ENCODE measurements around the gene HEY2. TPM values are rescaled to one million over a fixed set of nuclear protein-coding genes. Genes with fewer than 3 reads are reported as not detected.
"Not testable (repeated sequence)": the region's sequence is repeated elsewhere in the genome, so short reads cannot be mapped to it uniquely, and the experiment has no call there.

HEY2 gene
- total RNA-seq, 1 experiment from 2014 or later = 0.66 TPM

GRCh38 chr6:125802383-125802782, 53.0 kb downstream of the HEY2 start:
- Histone ChIP-seq H3K9me3 (replicated peaks) (no peaks in the 10 kb centered on the region), H3K36me3 (no peaks in the 10 kb centered on the region), H3K4me1 (replicated peaks) (peaks cover 16% of the 10 kb centered on the region), H3K27ac (no peak overlapping the region), H3K27me3 (replicated peaks) (no peaks in the 10 kb centered on the region), H3K4me3 (no peak overlapping the region)
- no peak for DNase-seq (ENCODE audit: low read depth in 1 of 2, low spot score in 2 of 2)

GRCh38 chr6:125802943-125803377, 53.5 kb downstream of the HEY2 start:
- Histone ChIP-seq H3K36me3 (no peaks in the 10 kb centered on the region), H3K27ac (no peak overlapping the region), H3K4me1 (replicated peaks) (peaks cover 16% of the 10 kb centered on the region), H3K27me3 (replicated peaks) (no peaks in the 10 kb centered on the region), H3K9me3 (replicated peaks) (no peaks in the 10 kb centered on the region), H3K4me3 (no peak overlapping the region)
- DNase-seq (ENCODE audit: low read depth in 1 of 2, low spot score in 2 of 2) = peak in 1 of 2 experiments; percentile 26

- no peak for DNase-seq (ENCODE audit: low read depth in 1 of 2, low spot score in 2 of 2)
- Histone ChIP-seq H3K4me3 (no peak overlapping the region), H3K27ac (no peak overlapping the region), H3K9me3 (replicated peaks) (no peaks in the 10 kb centered on the region), H3K4me1 (replicated peaks) (peaks cover 12% of the 10 kb centered on the region), H3K27me3 (replicated peaks) (no peaks in the 10 kb centered on the region), H3K36me3 (no peaks in the 10 kb centered on the region)
These were observed 54.8 kb downstream of the HEY2 start for GRCh38 chr6:125804264-125804663.

- H3K36me3 ChIP-seq; DNase-seq (ENCODE audit: low read depth in 1 of 2, low spot score in 2 of 2); H3K27me3 ChIP-seq (replicated peaks); H3K9me3 ChIP-seq (replicated peaks); H3K4me1 ChIP-seq (replicated peaks); H3K27ac ChIP-seq; H3K4me3 ChIP-seq: not testable (repeated sequence)
These were observed 55.5 kb downstream of the HEY2 start for GRCh38 chr6:125804866-125805425.

GRCh38 chr6:125806813-125807212, 57.4 kb downstream of the HEY2 start:
- Histone ChIP-seq H3K9me3 (replicated peaks) (no peaks in the 10 kb centered on the region), H3K4me1 (replicated peaks) (peaks cover 13% of the 10 kb centered on the region), H3K27ac (no peak overlapping the region), H3K36me3 (no peaks in the 10 kb centered on the region), H3K27me3 (replicated peaks) (no peaks in the 10 kb centered on the region), H3K4me3 (no peak overlapping the region)
- no peak for DNase-seq (ENCODE audit: low read depth in 1 of 2, low spot score in 2 of 2)

- DNase-seq (ENCODE audit: low read depth in 1 of 2, low spot score in 2 of 2) = no peak
- H3K9me3 ChIP-seq (replicated peaks) = no peaks in the 10 kb centered on the region
These were observed 57.9 kb downstream of the HEY2 start for GRCh38 chr6:125807293-125807692.

GRCh38 chr6:125808060-125808459, 58.6 kb downstream of the HEY2 start:
- Histone ChIP-seq H3K36me3 (no peaks in the 10 kb centered on the region), H3K4me1 (replicated peaks) (peaks cover 19% of the 10 kb centered on the region), H3K27me3 (replicated peaks) (no peaks in the 10 kb centered on the region), H3K27ac (no peak overlapping the region), H3K4me3 (no peak overlapping the region), H3K9me3 (replicated peaks) (no peaks in the 10 kb centered on the region)
- no peak for DNase-seq (ENCODE audit: low read depth in 1 of 2, low spot score in 2 of 2)

More at GRCh38 chr6:125807293-125807692, 57.9 kb downstream of the HEY2 start:
- no peak overlapping the region for H3K4me3 ChIP-seq
- H3K27me3 ChIP-seq (replicated peaks) = no peaks in the 10 kb centered on the region
- no peaks in the 10 kb centered on the region for H3K36me3 ChIP-seq
- H3K27ac ChIP-seq = no peak overlapping the region
- H3K4me1 ChIP-seq (replicated peaks) = peaks cover 17% of the 10 kb centered on the region

GRCh38 chr6:125808591-125808990, 59.2 kb downstream of the HEY2 start:
- Histone ChIP-seq H3K4me1 (replicated peaks) (peaks cover 19% of the 10 kb centered on the region), H3K27me3 (replicated peaks) (no peaks in the 10 kb centered on the region), H3K9me3 (replicated peaks) (no peaks in the 10 kb centered on the region), H3K36me3 (no peaks in the 10 kb centered on the region), H3K27ac (no peak overlapping the region), H3K4me3 (no peak overlapping the region)
- DNase-seq (ENCODE audit: low read depth in 1 of 2, low spot score in 2 of 2) = no peak

GRCh38 chr6:125809570-125810170, 60.2 kb downstream of the HEY2 start:
- Histone ChIP-seq H3K4me1 (replicated peaks) (peaks cover 25% of the 10 kb centered on the region), H3K4me3 (no peak overlapping the region), H3K27me3 (replicated peaks) (no peaks in the 10 kb centered on the region), H3K36me3 (no peaks in the 10 kb centered on the region), H3K27ac (no peak overlapping the region), H3K9me3 (replicated peaks) (no peaks in the 10 kb centered on the region)
- DNase-seq (ENCODE audit: low read depth in 1 of 2, low spot score in 2 of 2) = no peak

GRCh38 chr6:125810445-125810844, 61.0 kb downstream of the HEY2 start:
- DNase-seq (ENCODE audit: low read depth in 1 of 2, low spot score in 2 of 2) = no peak
- H3K4me3 ChIP-seq = no peak overlapping the region
- no peaks in the 10 kb centered on the region for H3K36me3 ChIP-seq
- no peaks in the 10 kb centered on the region for H3K27me3 ChIP-seq (replicated peaks)
- H3K9me3 ChIP-seq (replicated peaks) = no peaks in the 10 kb centered on the region
- peaks cover 33% of the 10 kb centered on the region for H3K4me1 ChIP-seq (replicated peaks)
- H3K27ac ChIP-seq = no peak overlapping the region

Other genes starting within 250 kb of the HEY2 start
- gene NCOA7, start 41.3 kb downstream of the HEY2 start, total RNA-seq (2014; rRNA removed; shearing (Covaris generic)) = 4.4 and 8.5 TPM in 2 replicates
- 16.9 and 26.2 TPM in 2 replicates for gene HINT3, start 207.1 kb downstream of the HEY2 start, total RNA-seq (2014; rRNA removed; shearing (Covaris generic))
- gene TRMT11, start 236.9 kb downstream of the HEY2 start, total RNA-seq (2014; rRNA removed; shearing (Covaris generic)) = 24.1 and 28.3 TPM in 2 replicates

Measured in SJSA1 (cell line).